Esophagus muscularis mucosa (tissue), 4 donors: ENCODE data around the gene FAM222B. TPM values are rescaled to one million over a fixed set of nuclear protein-coding genes. Genes with fewer than 3 reads are reported as not detected.
"Not testable (repeated sequence)": the region's sequence is repeated elsewhere in the genome, so short reads cannot be mapped to it uniquely, and the experiment has no call there.

Source experiments
- DNase-seq: peaks from one replicate; pipeline ENCODE4 v3.0.0-alpha.2; 2017; ENCODE audit errors: extremely low spot score
- H3K27ac ChIP-seq, 4 donors: fragments of 200-600 bp; sonication (generic); replicated peaks in 1 of 4; 1 replicate in 3 of 4; 2 replicates in 1 of 4; pipeline ENCODE4 v1.5.1; 2016 to 2019; ENCODE audit warnings: mild to moderate bottlenecking in 1 of 4
- H3K27me3 ChIP-seq, 4 donors: fragments of 200-600 bp; sonication (generic); one replicate each; pipeline versions ENCODE4 v1.5.1 to v1.6.0; 2016 to 2019
- H3K36me3 ChIP-seq, 4 donors: fragments of 200-600 bp; sonication (generic); one replicate each; pipeline ENCODE4 v1.5.1; 2016 to 2019
- H3K4me1 ChIP-seq, 4 donors: fragments of 200-600 bp; sonication (generic); one replicate each; pipeline ENCODE4 v1.5.1; 2016 to 2019
- H3K4me3 ChIP-seq, 4 donors: fragments of 200-600 bp; sonication (generic); 1 replicate in 2 of 4; 2 replicates in 2 of 4; pipeline ENCODE4 v1.5.1; 2016 to 2019; ENCODE audit warnings: mild to moderate bottlenecking in 4 of 4, moderate library complexity in 1 of 4
- H3K9me3 ChIP-seq, 4 donors: fragments of 200-600 bp; sonication (generic); 1 replicate in 3 of 4; 2 replicates in 1 of 4; pipeline ENCODE4 v1.5.1; 2016 to 2019
- CTCF ChIP-seq, 3 experiments: fragments of 200-600 bp in 2 of 3; fragments of 450-650 bp in 1 of 3; sonication (generic) in 2 of 3; IDR thresholded peaks; one replicate each; pipeline ENCODE4 v1.5.1; 2017 to 2019; ENCODE audit warnings: antibody characterized with exemption in 3 of 3, mild to moderate bottlenecking in 2 of 3, moderate library complexity in 1 of 3
- EP300 ChIP-seq: sonication (generic); formaldehyde crosslinking; IDR thresholded peaks from one replicate; pipeline ENCODE4 v1.6.1; 2017; ENCODE audit warnings: antibody characterized with exemption
- POLR2A ChIP-seq: fragments of 450-650 bp; IDR thresholded peaks from one replicate; pipeline ENCODE4 v1.6.1; 2017; ENCODE audit warnings: antibody characterized with exemption, moderate library complexity, mild to moderate bottlenecking, low read depth
- POLR2AphosphoS5 ChIP-seq, 2 donors: sonication (generic); formaldehyde crosslinking; IDR thresholded peaks; one replicate each; pipeline ENCODE4 v1.6.1; 2017; ENCODE audit warnings: antibody characterized with exemption in 2 of 2
- WGBS: methylation state at CpG from one replicate; pipeline ENCODE4 v1.1.5; 2018; 5-methylcytosine and 5-hydroxymethylcytosine counted together
- intact Hi-C: fragments of 100-400 bp; cut with DNase I; formaldehyde crosslinking; loops from one replicate; pipeline ENCODE4 v1.15.1; 2023
- total RNA-seq, 4 donors: library from RNA; depleted of rRNA; stranded (reverse); fragments of >200 nt; gene quantifications; one replicate each; pipeline versions ENCODE4 v1.1.0 to v1.2.1, GENCODE V29; 2016

The FAM222B gene
- total RNA-seq, 4 donors from 2014 or later = 15.9 to 48.1 (median 30.3) TPM

GRCh38 chr17:28740406-28741357 lies 101.9 kb downstream of the FAM222B start:
- Histone ChIP-seq H3K9me3 (no peaks in the 10 kb centered on the region), H3K4me1 (peaks cover 23 to 31% (median 29%) of the 10 kb centered on the region in 4 donors), H3K36me3 (no peaks in the 10 kb centered on the region), H3K27me3 (no peaks in the 10 kb centered on the region), H3K27ac (no peak overlapping the region), H3K4me3 (no peak overlapping the region)
- WGBS = 83% methylated on average over 4 of the region's 10 CpGs
- TF ChIP-seq POLR2A = no peak
- TF ChIP-seq EP300 = no peak
- TF ChIP-seq POLR2AphosphoS5 (IDR thresholded peaks at IDR 0.05) = no peak
- no peak for TF ChIP-seq CTCF (IDR thresholded peaks at IDR 0.05)
- DNase-seq = no peak
- intact Hi-C loops = no loop called here

- no peak overlapping the region for H3K4me3 ChIP-seq
- intact Hi-C loops = no loop called here
- H3K4me1 ChIP-seq = peaks cover 6 to 13% (median 11%) of the 10 kb centered on the region in 4 donors
- H3K36me3 ChIP-seq = peaks cover 0 to 6% (median 0%) of the 10 kb centered on the region in 4 donors
- no peak for DNase-seq
- WGBS = 79% methylated on average over 9 of the region's 10 CpGs
- H3K9me3 ChIP-seq = no peaks in the 10 kb centered on the region
- TF ChIP-seq EP300 (no peak), CTCF (IDR thresholded peaks at IDR 0.05) (no peak), POLR2AphosphoS5 (IDR thresholded peaks at IDR 0.05) (no peak), POLR2A (no peak)
- no peaks in the 10 kb centered on the region for H3K27me3 ChIP-seq
- no peak overlapping the region for H3K27ac ChIP-seq
Observed at GRCh38 chr17:28738680-28739384, 103.8 kb downstream of the FAM222B start.

- TF ChIP-seq EP300 (no peak), POLR2A (no peak), CTCF (IDR thresholded peaks at IDR 0.05) (no peak), POLR2AphosphoS5 (IDR thresholded peaks at IDR 0.05) (no peak)
- H3K27me3 ChIP-seq = no peaks in the 10 kb centered on the region
- no peak overlapping the region for H3K4me3 ChIP-seq
- peaks cover 0 to 6% (median 0%) of the 10 kb centered on the region in 4 donors for H3K36me3 ChIP-seq
- intact Hi-C loops = no loop called here
- WGBS = 82% methylated on average over 10 of the region's 22 CpGs
- H3K27ac ChIP-seq = no peak overlapping the region
- H3K4me1 ChIP-seq = peaks cover 1 to 7% (median 5%) of the 10 kb centered on the region in 4 donors
- no peak for DNase-seq
- no peaks in the 10 kb centered on the region for H3K9me3 ChIP-seq
Observed at GRCh38 chr17:28737770-28738679, 104.6 kb downstream of the FAM222B start.

- Histone ChIP-seq H3K9me3 (no peaks in the 10 kb centered on the region), H3K36me3 (peaks cover 0 to 6% (median 0%) of the 10 kb centered on the region in 4 donors), H3K4me3 (no peak overlapping the region), H3K27me3 (no peaks in the 10 kb centered on the region), H3K4me1 (no peaks in the 10 kb centered on the region), H3K27ac (no peak overlapping the region)
- intact Hi-C loops = no loop called here
- WGBS = 100% methylated on average over 1 of the region's 12 CpGs
- no peak for DNase-seq
- no peak for TF ChIP-seq EP300
- no peak for TF ChIP-seq CTCF (IDR thresholded peaks at IDR 0.05)
- TF ChIP-seq POLR2AphosphoS5 (IDR thresholded peaks at IDR 0.05) = no peak
- TF ChIP-seq POLR2A = no peak
Observed at GRCh38 chr17:28737316-28737715, 105.3 kb downstream of the FAM222B start.

GRCh38 chr17:28735913-28736769 lies 106.4 kb downstream of the FAM222B start:
- not testable (repeated sequence) for H3K27ac ChIP-seq, DNase-seq
- 91% methylated on average over 8 of the region's 8 CpGs for WGBS

More at GRCh38 chr17:28735913-28736769, 106.4 kb downstream of the FAM222B start:
- intact Hi-C loops, H3K27me3 ChIP-seq, H3K4me1 ChIP-seq, H3K9me3 ChIP-seq, H3K4me3 ChIP-seq, H3K36me3 ChIP-seq: not testable (repeated sequence)
